Calu3 (cell line): Measurements from ENCODE around the gene RPP21. TPM values are rescaled to one million over a fixed set of nuclear protein-coding genes. Genes with fewer than 3 reads are reported as not detected.
A peak's percentile ranks its signal among the peaks of the same experiment; 100 is the strongest.
"Not testable (repeated sequence)": the region's sequence is repeated elsewhere in the genome, so short reads cannot be mapped to it uniquely, and the experiment has no call there.

Experiments
- BruUV-seq: library from RNA; stranded (reverse); fragments of 400-500 nt; replicated peaks from 2 replicates; lab custom pipeline; 2021; lab: Mats Ljungman, UMichigan
- CTCF ChIA-PET: fragments of 300-600 bp; sonication (Branson Sonifier 250); formaldehyde crosslinking; loops from one replicate; lab custom pipeline; 2022; ENCODE audit warnings: antibody characterized with exemption; lab: Charles Lee
- DNase-seq: peaks from one replicate; pipeline ENCODE4 v3.0.0; 2022
- H3K27ac Mint-ChIP-seq: one replicate; pipeline ENCODE4 v1.8.0; 2022; ENCODE audit warnings: mixed read lengths; ENCODE audit not compliant: unreplicated experiment
- H3K27me3 Mint-ChIP-seq: one replicate; pipeline ENCODE4 v1.8.0; 2022; ENCODE audit warnings: mixed read lengths; ENCODE audit not compliant: unreplicated experiment
- H3K36me3 Mint-ChIP-seq: one replicate; pipeline ENCODE4 v1.8.0; 2022; ENCODE audit warnings: mild to moderate bottlenecking, moderate library complexity, mixed read lengths; ENCODE audit not compliant: insufficient read depth, unreplicated experiment
- H3K4me1 Mint-ChIP-seq: one replicate; pipeline ENCODE4 v1.8.0; 2022; ENCODE audit warnings: mild to moderate bottlenecking, low read depth, mixed read lengths; ENCODE audit not compliant: unreplicated experiment
- H3K4me3 Mint-ChIP-seq: one replicate; pipeline ENCODE4 v1.8.0; 2022; ENCODE audit warnings: mild to moderate bottlenecking, low read depth, moderate library complexity, mixed read lengths; ENCODE audit not compliant: unreplicated experiment
- H3K9me3 Mint-ChIP-seq: one replicate; pipeline ENCODE4 v1.8.0; 2022; ENCODE audit warnings: low read depth, mixed read lengths; ENCODE audit not compliant: unreplicated experiment
- CTCF ChIP-seq: fragments of 200-600 bp; IDR thresholded peaks from one replicate; pipeline ENCODE4 v1.8.0; 2022; ENCODE audit warnings: antibody characterized with exemption; ENCODE audit not compliant: unreplicated experiment
- intact Hi-C: fragments of 100-400 bp; cut with micrococcal nuclease; formaldehyde crosslinking; loops from one replicate; pipeline ENCODE4 v1.10.0; 2022; ENCODE audit not compliant: unreplicated experiment
- total RNA-seq: library from RNA; stranded (reverse); gene quantifications from 2 replicates; pipeline ENCODE4 v1.2.3, GENCODE V29; 2022

The RPP21 gene
- total RNA-seq, 1 experiment from 2014 or later, result 64.2 TPM

DNA sequence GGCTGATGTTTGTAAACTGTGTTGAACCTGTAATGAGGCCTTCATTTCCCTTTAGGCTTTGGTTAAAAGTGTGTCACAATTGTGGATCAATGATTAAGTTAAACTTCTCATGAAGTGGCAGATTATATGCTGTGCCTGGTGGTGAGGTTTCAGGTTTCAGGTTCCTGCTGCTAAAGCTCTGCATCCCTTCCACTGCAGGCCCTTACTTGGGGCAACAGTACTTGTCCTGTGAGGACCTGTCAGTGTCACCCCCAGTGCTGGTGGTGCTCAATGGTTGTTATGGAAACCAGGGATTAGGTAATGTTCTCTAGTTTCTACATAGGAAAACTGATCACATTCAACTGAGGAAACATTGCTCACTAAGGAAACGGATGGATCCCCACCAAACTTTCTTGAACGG, 18.5 kb downstream of the RPP21 start:
- intact Hi-C loops, result no loop called here
- peaks cover 83% of the 10 kb centered on the region for H3K27me3 Mint-ChIP-seq
- no peak overlapping the region for H3K27ac Mint-ChIP-seq
- CTCF ChIA-PET, result no interaction called here
- H3K36me3 Mint-ChIP-seq, result no peaks in the 10 kb centered on the region
- no peaks in the 10 kb centered on the region for H3K4me1 Mint-ChIP-seq
- no peak overlapping the region for H3K4me3 Mint-ChIP-seq
- no peak for TF ChIP-seq CTCF
- H3K9me3 Mint-ChIP-seq, result no peaks in the 10 kb centered on the region
- BruUV-seq, result no TSS peak
- no peak for DNase-seq

DNA sequence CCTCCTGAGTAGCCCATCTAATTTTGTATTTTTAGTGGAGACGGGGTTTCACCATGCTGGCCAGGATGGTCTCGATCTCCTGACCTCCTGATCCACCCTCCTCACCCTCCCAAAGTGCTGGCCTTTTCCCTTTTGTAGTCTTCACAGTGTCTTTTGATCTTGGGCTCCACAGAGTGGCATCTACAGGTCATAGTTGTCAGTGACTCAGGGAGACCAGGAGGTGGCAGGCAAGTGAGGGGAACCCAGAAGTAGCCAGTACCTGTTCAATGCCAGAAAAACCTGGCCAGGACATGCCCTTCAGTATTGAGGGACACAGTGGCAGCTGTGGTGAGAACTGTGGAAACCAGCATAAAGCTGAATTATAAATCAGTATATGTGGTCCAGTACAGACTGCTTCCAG, 19.6 kb downstream of the RPP21 start:
- Mint-ChIP-seq H3K27ac (no peak overlapping the region), H3K4me1 (no peaks in the 10 kb centered on the region), H3K27me3 (peaks cover 81% of the 10 kb centered on the region), H3K4me3 (no peak overlapping the region), H3K9me3 (no peaks in the 10 kb centered on the region), H3K36me3 (no peaks in the 10 kb centered on the region)
- CTCF ChIA-PET, result no interaction called here
- BruUV-seq, result no TSS peak
- DNase-seq, result peak; percentile 34
- intact Hi-C loops, result no loop called here
- TF ChIP-seq CTCF, result peak; percentile 23

DNA sequence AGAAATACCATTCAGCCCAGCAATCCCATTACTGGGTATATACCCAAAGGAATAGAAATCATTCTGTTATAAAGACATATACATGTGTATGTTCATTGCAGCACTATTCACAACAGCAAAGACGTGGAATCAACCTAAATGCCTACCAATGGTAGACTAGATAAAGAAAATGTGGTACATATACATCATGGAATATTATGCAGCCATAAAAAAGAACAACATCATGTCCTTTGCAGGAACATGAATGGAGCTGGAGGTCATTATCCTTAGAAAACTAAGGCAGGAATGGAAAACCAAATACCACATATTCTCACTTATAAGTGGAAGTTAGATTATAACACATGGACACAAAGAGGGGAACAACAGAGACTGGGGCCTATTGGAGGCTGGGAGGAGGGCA, 24.3 kb downstream of the RPP21 start:
- CTCF ChIA-PET, BruUV-seq, H3K36me3 Mint-ChIP-seq, DNase-seq, intact Hi-C loops, H3K27ac Mint-ChIP-seq, H3K4me3 Mint-ChIP-seq, H3K9me3 Mint-ChIP-seq, H3K4me1 Mint-ChIP-seq: not testable (repeated sequence)
- H3K27me3 Mint-ChIP-seq, result peaks cover 95% of the 10 kb centered on the region

DNA sequence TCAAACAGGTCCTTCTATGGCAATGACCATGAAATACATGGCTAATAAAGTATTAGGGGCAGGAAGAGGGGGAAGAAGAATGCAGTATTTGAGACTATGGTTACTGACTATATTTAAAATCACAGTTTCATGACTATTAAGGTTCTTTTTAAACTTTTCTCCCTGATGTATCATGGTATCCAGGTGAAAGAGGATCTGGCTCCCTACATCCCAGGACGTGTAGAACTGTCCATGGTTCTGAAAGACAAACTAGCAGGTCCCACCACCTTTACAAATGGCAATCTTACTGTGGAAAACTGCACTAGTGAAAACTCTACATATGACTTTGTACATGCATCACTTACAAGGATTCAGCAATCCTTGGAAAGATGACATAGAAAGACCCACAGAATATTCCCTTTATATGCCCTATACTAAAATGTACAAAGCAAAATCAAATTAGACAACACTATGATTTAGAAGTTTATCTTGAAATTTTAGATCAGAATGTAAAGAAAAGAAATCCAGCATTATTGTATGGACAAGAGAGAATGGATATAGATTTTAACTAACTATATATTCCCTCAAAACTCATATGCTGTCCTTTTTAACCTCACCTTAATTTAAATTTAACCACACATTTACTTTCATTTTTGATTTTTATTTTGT, 33.5 kb downstream of the RPP21 start:
- no TSS peak for BruUV-seq
- Mint-ChIP-seq H3K4me3 (no peak overlapping the region), H3K4me1 (no peaks in the 10 kb centered on the region), H3K27ac (no peak overlapping the region), H3K27me3 (peaks cover 97% of the 10 kb centered on the region), H3K9me3 (no peaks in the 10 kb centered on the region), H3K36me3 (no peaks in the 10 kb centered on the region)
- CTCF ChIA-PET, result no interaction called here
- intact Hi-C loops, result no loop called here
- DNase-seq, result no peak
- TF ChIP-seq CTCF, result no peak

DNA sequence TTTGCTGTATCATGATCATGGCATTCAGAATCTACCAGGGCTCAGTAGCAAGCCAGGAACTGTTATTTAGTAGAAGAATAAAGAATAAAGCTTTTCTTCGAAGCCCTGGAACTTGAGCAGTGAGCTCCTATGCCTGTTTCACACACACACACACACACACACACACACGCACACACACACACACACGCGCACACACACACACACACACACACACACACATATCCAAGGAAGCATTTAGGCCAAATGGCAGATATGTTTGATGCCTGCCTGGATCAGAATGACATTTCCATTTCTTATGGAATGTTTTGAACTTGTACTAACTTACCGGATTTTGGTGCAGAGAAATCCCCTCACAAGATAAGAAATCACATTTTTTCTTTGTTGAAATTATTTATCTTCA, 35.5 kb downstream of the RPP21 start:
- intact Hi-C loops, result no loop called here
- peaks cover 97% of the 10 kb centered on the region for H3K27me3 Mint-ChIP-seq

More for the DNA sequence above, 35.5 kb downstream of the RPP21 start:
- Mint-ChIP-seq H3K27ac (no peak overlapping the region), H3K36me3 (no peaks in the 10 kb centered on the region), H3K4me3 (no peak overlapping the region), H3K4me1 (no peaks in the 10 kb centered on the region), H3K9me3 (no peaks in the 10 kb centered on the region)
- DNase-seq, result no peak
- CTCF ChIA-PET, result interaction anchor here (1.0 kb wide), 1 partner anchor 26 kb away, joined by 3 read pairs; no protein-coding TSS in a partner anchor
- BruUV-seq, result no TSS peak
- TF ChIP-seq CTCF, result no peak
